ENCODE data around the gene TGFB3.
"Not testable (repeated sequence)": the region's sequence is repeated elsewhere in the genome, so short reads cannot be mapped to it uniquely, and the experiment has no call there.

TGFB3 gene

GRCh38 chr14:75981426-75982265 is at the start of gene TGFB3:
Gene TGFB3 (minus strand): TSS chr14:75981995. CDS start chr14:75980893, 1,102 bp downstream.
- FAIRE-seq = no peak

GRCh38 chr14:76024211-76024907 is 42.6 kb upstream of the TGFB3 start:
- no peak for FAIRE-seq

- FAIRE-seq = no peak
These were observed 42.0 kb upstream of the TGFB3 start for GRCh38 chr14:76023757-76024156.

GRCh38 chr14:76022991-76023390 is 41.2 kb upstream of the TGFB3 start:
- no peak for FAIRE-seq

- no peak for FAIRE-seq
These were observed 37.9 kb upstream of the TGFB3 start for GRCh38 chr14:76019676-76020075.

GRCh38 chr14:76015668-76016067 is 33.9 kb upstream of the TGFB3 start:
- no peak for FAIRE-seq

- FAIRE-seq = no peak
These were observed 33.4 kb upstream of the TGFB3 start for GRCh38 chr14:76015191-76015590.

GRCh38 chr14:76012354-76012753 is 30.6 kb upstream of the TGFB3 start:
- no peak for FAIRE-seq

- FAIRE-seq = no peak
These were observed 30.1 kb upstream of the TGFB3 start for GRCh38 chr14:76011930-76012329.

GRCh38 chr14:76009627-76010026 is 27.8 kb upstream of the TGFB3 start:
- not testable (repeated sequence) for FAIRE-seq

GRCh38 chr14:76007852-76008251 is 26.1 kb upstream of the TGFB3 start:
- no peak for FAIRE-seq

GRCh38 chr14:76007379-76007778 is 25.6 kb upstream of the TGFB3 start:
- no peak for FAIRE-seq

GRCh38 chr14:76006253-76006652 is 24.5 kb upstream of the TGFB3 start:
- no peak for FAIRE-seq

- FAIRE-seq = no peak
These were observed 20.6 kb upstream of the TGFB3 start for GRCh38 chr14:76002383-76002782.

- FAIRE-seq = no peak
These were observed 17.9 kb upstream of the TGFB3 start for GRCh38 chr14:75999511-76000190.

GRCh38 chr14:75996488-75996887 is 14.7 kb upstream of the TGFB3 start:
- FAIRE-seq = no peak

- FAIRE-seq = no peak
These were observed 13.7 kb upstream of the TGFB3 start for GRCh38 chr14:75995372-75996041.

- FAIRE-seq = no peak
These were observed 11.8 kb upstream of the TGFB3 start for GRCh38 chr14:75993567-75994041.

GRCh38 chr14:75991753-75992152 is 10.0 kb upstream of the TGFB3 start:
- no peak for FAIRE-seq

GRCh38 chr14:75990297-75990696 is 8.5 kb upstream of the TGFB3 start:
- FAIRE-seq = no peak

GRCh38 chr14:75989134-75989533 is 7.3 kb upstream of the TGFB3 start:
- FAIRE-seq = no peak

- FAIRE-seq = no peak
These were observed 5.6 kb upstream of the TGFB3 start for GRCh38 chr14:75987201-75987970.

Measured in islet of Langerhans (tissue), 1 donor.